Stimulated activated CD8-positive, alpha-beta memory T cell treated with anti-CD3 and anti-CD28 coated beads, Interleukin-12 subunit alpha, Interleukin-12 subunit beta, amount 100 ng/mL, for 24 hours (primary cell): Measurements from ENCODE around the gene RPL29.

Experiments used
- DNase-seq: peaks from one replicate; pipeline ENCODE4 v3.0.0-alpha.2; 2020; ENCODE audit errors: extremely low read depth

RPL29 gene

DNA sequence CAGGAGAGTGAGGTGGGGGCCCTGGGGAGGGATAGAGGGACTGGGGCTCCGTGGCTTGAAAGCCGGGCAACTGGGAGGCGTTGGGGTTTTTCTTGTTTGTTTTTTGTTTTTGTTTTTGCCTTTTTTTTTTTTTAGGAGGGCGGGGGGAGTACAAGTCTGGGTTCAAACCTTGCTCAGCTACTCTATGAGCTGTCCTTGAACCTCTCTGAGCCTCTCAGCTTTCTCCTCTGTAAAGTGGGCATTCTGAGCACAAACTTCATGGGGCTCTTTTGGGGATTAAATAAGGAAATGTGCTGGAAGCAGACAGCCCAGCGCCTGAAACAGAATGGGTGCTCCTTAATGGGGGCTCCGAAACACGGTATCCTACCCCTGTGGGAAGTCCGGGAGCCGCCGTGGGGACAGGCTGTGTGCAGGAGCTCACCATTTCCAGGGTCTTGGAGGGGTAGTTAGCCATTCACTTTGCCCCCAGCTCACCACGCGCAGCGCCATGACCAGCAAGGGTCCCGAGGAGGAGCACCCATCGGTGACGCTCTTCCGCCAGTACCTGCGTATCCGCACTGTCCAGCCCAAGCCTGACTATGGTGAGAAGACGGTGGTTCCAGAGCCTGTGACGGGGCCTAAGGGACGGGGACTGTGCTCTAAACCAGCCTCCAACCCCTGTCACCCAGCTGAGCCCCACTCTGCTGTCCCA lies 12.0 kb downstream of the RPL29 start:
- DNase-seq = no peak

DNA sequence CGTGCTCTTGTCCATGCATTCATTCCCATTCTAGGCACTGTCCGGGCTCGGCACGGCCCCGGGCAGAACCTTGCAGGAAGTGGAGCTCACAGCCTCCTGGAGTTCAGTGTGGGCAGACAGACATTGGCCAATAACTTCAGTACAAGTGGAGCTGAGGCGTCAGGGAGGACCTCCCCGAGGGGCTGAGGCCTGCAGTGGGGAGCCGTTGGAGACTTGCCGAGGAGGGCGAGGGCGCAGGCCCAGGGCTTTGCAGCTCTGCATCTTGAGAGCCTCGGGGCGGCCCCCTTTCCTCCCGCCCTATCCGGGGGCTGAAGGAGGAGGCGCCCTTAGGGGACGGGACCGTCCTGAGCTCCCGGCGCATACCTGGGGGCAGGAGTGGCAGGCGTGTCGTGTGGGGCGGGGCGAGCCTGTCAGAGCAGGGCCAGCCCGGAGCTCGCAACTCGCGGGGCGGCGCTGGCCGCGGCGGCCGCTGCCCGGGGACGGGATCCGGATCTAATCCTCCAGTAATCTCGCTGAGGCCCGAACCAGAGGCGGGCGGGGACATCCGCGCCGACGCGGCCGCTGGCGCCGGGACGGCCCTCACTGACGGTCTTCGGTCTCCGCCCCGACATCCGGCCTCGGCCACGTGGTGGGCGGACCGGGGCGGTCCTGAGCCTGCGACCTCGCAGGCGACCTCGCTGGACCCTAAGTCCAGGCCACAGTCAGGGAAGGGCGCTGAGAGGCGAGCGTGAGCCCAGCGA lies 12.7 kb downstream of the RPL29 start, which contains the start of gene ACY1:
Gene ACY1, plus strand, starts transcription at position 698 of the 740 bp plus-strand sequence. CDS start 530 bp downstream, outside the sequence.
- DNase-seq = peak; percentile 67

DNA sequence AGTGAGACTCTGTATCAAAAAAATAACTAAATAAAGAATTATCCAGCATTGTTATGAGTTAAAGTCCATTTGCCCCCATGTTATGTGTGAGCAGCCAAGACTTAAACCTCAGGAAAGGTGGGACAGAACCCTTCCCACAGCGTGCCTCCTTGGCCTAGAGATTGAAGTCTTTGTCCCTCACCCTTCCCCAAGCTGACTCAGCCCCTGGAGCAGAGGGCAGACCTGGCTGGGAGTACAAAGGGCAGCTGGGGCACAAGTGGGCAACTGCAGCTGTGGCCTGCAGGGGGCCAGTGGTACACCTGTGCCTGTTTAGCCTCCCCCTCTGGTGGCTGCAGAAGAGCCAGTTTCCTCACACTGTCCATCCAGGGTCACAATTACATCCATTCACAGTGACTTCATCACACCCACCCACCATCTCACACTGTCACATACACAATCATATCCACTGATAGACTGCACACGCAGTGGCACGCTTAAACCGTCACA lies 13.3 kb downstream of the RPL29 start:
- DNase-seq = no peak

DNA sequence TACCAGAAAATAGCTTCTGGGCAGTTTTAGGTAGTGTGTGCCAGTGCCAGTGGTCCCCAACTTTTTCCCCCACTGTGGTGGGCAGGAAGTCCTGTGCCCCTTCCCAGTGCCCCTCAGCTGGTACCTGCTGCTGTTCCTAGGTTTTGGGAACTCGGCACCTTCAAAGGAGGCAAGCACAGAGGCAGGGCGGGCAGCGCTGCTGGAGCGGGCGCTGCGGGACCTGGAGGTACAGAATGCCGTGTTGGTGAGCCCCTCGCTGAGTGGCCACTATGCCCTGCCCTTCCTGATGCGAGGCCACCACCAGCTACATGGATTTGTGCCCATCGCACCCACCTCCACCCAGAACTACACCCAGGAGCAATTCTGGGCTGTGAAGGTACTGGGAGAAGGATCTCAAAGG lies 15.4 kb downstream of the RPL29 start:
- no peak for DNase-seq

DNA sequence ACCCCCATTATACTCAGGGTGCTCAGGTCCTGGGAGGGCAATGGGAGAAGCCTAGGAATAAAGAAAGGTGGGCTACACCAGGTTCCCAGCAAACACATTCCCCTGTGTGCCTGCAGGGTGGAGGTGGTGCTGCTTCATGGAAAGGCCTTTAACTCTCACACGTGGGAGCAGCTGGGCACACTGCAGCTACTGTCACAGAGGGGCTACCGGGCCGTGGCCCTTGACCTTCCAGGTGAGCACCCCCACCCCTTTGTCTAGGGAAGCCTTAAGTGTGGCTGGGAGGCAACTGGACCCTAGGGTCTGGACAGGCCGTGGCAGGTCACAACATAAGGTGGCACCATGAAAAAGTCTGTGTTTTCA lies 17.6 kb downstream of the RPL29 start:
- DNase-seq = no peak

DNA sequence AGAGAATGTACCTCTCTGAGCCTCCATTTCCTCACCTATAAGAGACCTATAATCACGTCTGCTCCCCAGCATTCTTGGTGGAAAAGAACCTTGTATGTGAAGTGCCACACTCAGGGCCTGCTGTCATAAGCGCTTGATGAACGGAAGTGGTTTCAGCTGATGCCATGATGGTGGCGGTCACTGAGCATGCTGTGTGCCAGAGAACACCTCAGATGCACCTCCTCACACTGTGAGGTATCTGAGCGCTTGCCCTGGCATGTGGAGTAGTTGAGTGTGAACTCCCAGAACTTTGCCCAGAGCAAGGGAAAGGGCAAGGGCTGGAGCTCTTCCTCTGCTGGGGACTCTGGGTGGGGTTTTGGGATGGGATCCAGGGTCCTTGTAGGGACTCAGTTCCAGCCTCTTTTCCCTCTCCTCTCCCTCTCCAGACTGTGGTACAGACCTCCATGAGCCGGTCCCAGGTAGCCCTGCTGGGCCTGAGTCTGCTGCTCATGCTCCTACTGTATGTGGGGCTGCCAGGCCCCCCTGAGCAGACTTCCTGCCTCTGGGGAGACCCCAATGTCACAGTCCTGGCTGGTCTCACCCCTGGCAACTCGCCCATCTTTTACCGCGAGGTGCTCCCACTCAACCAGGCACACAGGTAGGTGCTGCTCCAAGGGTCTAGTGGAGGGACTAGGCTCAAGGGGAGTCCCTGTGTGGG lies 18.1 kb downstream of the RPL29 start:
- no peak for DNase-seq

DNA sequence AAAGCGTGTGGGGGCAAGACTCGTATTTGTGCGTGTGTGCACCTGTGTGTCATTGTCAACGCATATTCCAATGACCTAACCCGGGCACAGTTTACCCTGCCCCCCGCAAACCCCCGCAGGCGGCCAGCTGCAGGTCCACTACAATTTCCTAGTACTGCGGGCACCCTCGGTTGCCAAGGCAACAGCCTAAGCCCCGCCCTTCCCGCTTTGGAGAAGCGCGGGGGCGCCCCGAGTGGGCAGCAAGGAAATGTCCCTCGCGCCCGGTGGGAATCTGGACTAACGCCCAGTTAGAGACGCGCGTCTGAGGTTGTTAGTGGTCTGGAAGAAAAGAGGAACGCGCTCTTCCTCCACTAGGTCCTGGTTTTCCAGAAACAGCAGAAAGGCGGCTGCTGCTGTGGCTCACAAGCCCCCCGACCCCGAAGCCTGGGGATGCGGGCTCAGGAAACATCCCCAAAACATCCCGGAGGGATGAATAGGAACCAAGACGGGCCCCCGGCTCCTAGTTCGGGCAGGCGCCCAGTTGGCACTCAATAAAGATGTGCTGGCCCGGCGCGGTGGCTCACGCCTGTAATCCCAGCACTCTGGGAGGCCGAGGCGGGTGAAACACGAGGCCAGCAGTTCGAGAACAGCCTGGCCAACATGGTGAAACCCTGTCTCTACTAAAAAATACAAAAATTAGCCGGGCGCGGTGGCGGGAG lies 19.7 kb downstream of the RPL29 start:
- DNase-seq = no peak

DNA sequence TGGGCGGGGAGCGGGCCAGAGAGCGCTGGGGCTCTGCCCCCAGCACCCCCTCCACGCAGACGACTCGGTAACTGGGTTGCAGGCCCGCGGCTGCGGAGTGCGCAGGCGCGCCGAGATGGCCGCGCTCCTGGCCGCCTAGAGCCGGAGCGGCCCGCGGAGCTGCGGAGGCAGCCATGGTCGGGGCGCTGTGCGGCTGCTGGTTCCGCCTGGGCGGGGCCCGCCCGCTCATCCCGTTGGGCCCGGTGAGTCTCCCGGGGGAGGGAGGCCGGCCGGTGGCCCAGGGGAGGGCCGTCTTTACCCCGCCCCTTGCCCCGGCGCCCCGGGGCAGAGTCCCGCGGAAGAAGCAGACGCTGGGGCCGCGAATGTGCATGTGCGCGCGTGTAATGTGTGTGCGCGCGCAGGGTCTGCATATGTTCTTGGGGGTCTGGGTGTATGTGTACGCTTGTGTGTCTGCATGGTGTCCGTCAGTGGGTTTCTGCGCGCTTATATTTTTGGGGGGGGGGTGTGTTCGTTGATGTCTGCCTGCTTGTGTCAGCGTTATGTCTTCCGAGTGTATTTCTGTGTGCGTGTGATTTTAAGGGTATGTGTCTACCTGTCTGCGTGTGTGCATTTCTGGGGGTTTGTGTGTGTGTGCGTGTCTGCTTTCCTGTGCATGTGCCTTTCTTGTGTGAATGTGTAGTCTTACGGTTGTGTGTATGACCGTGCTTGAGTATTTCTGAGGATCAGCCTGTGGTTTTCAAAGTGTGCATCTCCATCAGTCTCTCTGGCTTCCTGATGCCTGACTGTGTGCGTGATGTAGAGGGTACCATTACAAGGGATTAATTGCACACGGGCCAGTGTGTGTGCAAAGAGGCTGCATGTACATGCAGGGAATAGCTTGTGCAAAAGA lies 20.5 kb downstream of the RPL29 start, which contains the start of gene ABHD14A:
Gene ABHD14A, plus strand, starts transcription at position 102 of the 889 bp plus-strand sequence. Its CDS starts 72 bp downstream, at position 174.
- DNase-seq = peak; percentile 37

DNA sequence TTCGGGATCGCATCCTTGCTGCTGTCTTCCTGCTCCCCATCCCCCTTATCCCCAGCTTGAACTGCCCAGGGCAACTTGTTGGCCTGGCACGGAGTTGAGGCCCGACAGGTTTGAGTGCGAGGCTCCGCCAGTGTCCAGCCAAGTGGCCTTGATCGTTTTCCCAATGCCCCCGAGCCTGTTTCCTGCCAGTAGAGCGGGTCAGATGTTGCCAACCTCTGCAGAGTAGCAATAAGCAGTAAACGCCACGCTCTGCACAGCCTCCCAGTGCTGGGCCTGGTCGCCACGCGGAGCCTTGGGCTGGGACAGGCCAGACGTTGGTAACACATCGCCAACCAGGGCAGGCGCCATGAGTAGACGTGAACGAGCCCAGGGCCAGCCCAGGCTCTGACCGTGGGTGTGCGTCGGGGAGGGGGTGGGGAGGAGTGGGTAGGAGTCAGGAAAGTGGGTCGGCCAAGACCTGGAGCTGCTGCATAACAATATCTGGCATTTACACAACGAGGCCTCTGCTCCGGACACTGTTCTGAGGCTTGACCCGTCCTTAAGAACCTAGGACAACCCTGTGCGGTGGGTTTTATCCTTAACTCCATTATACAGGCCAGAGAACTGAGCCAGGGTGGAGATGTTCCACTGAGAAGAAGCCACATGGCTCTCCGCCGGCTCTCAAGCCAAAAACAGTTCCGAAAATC lies 21.3 kb downstream of the RPL29 start:
- no peak for DNase-seq

DNA sequence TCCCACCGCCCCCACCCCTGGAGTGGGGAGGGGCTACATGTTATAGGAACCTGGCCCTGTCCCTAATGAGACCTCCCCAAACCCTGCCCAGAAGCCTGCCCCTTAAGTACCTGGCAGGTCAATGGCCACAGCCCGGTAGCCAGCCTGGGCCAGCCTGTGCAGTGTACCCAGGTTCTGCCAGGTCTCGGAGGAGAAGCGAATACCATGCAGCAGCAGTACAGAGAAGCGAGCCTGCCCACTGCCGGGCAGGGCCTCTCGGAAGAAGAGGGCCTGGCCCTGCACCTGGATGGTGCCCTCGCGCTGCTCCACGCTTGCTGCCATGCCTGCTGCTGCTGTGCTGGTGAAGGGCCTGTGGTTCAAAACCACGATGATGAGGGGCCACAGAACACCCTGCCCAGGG lies 24.3 kb downstream of the RPL29 start:
- no peak for DNase-seq

DNA sequence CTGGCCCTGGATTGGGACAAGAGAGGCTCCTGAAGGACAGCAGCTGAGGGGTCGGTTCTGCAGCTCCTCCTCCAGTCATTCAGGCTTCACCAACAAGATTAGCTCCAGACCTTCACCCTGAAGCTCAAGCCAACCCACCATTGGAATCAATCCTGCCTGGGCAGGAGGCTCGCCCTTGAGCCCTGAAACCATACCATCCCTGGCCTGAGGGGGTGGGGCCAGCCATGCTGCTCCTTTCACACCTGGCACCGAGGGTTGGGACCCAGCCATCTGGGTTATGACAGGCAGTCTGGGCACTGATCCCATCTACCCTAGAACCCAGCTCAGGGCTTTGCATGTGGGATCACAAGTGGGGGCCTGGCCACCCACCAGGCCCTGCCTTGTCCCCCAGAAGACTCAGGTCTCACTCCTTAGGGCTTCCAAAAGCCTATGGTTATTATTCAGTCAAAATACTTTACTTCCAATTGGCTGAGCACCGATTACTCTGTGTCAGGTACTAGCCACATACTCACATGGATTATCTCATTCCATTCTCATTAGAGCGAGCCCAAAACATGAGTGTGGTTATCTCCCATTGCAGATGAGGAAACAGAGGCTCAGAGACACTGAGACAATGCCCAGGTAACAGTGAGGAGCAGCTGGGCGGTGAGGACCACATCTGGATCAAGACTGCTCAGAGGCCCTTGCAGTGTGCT lies 24.9 kb downstream of the RPL29 start:
- DNase-seq = no peak

DNA sequence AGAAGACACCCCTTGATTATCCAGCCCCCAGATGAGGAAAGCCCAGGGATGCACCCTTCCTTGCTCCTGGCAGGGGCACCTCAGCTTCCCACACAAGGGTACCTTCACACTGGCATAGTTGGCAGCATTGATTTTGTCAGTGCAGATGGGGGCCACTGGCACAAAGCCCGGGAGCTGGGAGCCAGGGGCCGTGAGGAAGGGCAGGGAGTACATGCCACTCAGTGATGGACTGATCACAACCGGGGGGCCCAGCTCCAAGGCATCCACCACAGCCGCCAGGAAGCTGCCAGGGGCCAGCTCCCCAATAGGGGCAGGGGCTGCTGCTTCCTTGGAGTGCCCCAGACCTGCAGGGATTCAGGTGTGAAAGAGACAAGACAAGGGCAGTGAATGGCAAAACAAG lies 25.9 kb downstream of the RPL29 start:
- no peak for DNase-seq

DNA sequence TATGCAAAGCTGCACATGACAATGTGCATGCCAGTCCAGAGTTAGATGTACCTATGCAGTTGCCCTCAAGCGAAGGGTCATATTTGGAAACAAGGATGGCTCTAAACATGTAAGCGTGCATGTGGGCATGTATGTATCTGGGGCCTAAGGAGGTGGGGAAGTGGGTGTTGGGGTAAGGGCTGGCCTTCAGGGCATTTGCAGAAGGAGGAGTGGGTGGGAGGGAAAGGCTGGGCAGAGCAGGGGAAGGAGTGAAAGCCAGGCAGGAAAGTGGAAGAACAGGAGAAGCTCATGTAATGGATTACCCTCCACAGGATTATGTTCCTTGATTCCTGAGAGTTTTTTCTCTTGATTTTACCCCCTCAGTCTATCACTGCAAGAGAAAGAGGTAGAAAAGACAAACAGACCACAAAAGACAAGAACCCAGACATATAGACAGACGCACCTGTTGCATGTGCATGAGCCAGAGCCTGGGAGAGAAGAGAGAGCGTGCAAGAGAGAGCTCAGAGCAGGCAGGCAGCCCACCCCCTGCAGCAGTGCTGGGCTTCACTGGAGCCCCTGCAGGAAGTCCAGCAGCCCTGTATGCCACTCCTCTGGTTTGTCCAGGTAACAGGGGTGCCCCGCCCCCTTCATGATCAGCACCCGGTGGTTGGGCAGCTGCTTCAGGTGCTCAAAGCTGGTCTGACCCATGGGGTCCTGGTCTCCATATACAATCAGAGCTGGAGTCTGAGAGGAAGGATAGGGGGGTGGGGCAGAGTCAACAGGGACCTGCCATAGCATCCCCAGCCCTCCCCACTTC lies 26.6 kb downstream of the RPL29 start:
- no peak for DNase-seq

DNA sequence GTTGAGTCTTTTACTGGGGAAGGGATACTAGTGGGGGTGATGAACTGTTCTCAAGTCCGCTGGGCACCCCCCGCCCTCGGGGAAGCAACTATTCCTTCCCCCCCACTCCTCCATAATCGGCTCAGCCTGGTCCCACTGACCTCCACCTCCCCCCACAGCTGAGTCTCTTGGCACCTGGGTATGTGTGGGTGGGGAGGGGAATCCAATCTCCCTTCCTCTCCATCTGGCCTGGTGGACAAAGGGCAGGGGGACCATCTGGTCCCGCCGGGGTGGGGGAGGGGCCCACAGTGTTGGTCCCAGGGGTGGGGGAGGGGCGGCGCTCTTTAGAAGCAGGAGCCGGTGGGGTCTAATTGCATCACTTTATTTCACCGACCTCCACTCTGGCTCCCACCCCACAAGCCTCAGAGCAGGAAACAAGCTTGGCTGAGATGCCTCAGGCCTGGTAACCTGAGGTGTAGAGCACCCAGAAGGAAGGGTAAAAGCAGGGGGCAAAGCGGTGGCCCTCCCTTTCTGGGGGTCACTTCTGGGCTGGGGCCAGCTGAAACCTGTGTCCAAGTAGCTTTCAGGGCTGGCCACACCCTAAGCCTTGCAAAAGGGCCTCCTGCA lies 27.4 kb downstream of the RPL29 start:
- no peak for DNase-seq

DNA sequence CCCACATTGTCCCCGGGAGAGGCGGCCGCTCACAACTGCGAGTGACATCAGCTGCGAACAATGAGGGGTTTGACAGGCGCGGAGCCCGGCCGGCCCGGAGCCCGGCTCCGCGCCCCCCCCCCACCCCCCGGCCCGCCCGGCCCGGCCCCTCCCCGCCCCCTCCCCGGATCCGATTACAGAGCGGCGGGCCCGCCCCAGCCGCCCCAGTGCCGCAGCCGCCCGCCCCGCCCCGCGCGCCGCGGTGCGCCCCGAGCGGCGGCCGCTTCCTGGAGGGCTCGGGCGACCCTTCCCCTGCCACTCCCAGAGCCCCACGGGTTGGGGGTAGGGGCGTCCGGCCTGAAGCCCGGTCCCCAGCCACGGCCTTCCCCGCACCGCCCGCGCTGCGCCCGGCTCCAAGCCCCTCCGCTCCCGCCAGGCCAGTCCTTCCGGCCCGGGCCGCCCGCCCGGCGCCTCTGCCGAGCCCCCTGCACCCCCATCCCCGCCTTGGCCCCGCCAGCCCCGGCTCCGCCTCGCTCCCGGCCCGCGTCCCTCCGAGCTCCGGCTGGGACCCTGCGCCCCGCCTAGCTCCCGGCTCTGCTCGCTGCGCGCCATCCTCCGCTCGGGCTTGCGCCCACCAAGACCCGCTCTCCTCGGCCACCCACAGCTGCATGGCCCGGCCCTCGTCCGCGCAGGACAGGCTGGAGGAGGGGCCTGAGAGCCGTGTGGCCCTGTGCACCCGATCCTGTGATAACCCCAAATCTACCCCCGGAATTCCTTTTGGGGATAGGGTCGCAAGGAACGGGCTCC lies 28.1 kb downstream of the RPL29 start, which contains the start of gene PCBP4:
Gene PCBP4, minus strand, starts transcription at position 71 of the 786 bp plus-strand sequence. CDS start 6,214 bp downstream, outside the sequence.
- DNase-seq = no peak

DNA sequence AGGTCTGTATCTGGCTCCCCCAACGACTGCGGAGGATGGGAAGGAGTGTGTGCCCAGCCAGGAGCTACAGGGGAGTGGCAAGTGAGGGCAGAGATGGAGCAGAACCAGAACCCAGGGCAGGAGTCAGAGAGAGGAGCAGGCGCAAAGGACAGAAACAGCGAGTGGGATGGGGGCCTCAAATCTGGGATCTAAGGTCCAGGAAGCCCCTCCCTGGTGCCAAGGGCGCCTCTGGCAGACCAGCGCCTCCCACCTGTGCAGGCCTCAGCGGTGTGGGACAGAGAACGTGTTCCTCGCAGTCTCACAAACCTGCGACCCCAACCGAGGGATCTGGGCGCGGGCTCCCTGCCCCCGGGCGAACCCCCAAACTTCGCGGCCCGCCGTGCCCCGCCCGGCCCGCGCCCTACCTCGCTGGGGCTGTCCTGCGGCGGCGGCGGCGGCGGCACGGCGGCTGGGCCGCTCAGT lies 28.7 kb downstream of the RPL29 start:
- no peak for DNase-seq

DNA sequence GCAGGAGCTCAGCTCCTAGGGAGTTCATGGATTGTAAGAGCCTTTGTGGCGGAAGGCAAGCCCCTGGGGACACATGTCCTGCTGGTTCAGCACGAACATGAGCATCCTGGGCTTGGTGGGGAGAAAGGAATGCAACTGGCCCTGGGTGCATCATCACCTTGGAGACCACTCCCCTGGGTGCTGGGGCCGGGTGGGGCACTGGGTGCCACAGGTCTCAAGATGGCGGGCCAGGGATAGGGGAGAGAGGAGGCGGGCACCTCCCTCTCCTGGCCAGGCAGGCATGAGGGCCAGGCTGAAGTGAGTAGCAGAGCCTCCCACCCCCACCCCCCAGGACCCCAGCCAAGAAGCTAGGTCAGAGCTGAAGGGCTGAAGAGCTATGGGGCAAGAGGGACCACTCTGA lies 29.2 kb downstream of the RPL29 start:
- no peak for DNase-seq
